ENCODE results near the gene ZNF507.
"Not testable (repeated sequence)": the region's sequence is repeated elsewhere in the genome, so short reads cannot be mapped to it uniquely, and the experiment has no call there.

Gene ZNF507

GRCh38 chr19:32367948-32368536 is 22.6 kb downstream of the ZNF507 start:
- no peak for TF ChIP-seq POLR2A (IDR thresholded peaks at IDR 0.05; ENCODE audit: low read depth, low read length)
- no peak for FAIRE-seq
- no peak for DNase-seq (ENCODE audit: insufficient read length, low spot score)

GRCh38 chr19:32368787-32369186 is 23.4 kb downstream of the ZNF507 start:
- FAIRE-seq = no peak

GRCh38 chr19:32372726-32373517 is 27.5 kb downstream of the ZNF507 start:
- TF ChIP-seq POLR2A (IDR thresholded peaks at IDR 0.05; ENCODE audit: low read depth, low read length) = no peak
- FAIRE-seq (no peak), DNase-seq (ENCODE audit: insufficient read length, low spot score) (no peak)

More at GRCh38 chr19:32368787-32369186, 23.4 kb downstream of the ZNF507 start:
- DNase-seq (ENCODE audit: insufficient read length, low spot score) = no peak
- no peak for TF ChIP-seq POLR2A (IDR thresholded peaks at IDR 0.05; ENCODE audit: low read depth, low read length)

GRCh38 chr19:32373585-32374295 is 28.3 kb downstream of the ZNF507 start:
- FAIRE-seq = peak; percentile 99
- DNase-seq (ENCODE audit: insufficient read length, low spot score) = peak; percentile 47
- TF ChIP-seq POLR2A (IDR thresholded peaks at IDR 0.05; ENCODE audit: low read depth, low read length) = no peak

- FAIRE-seq; DNase-seq (ENCODE audit: insufficient read length, low spot score): not testable (repeated sequence)
Observed at GRCh38 chr19:32374362-32374761, 29.0 kb downstream of the ZNF507 start.

- not testable (repeated sequence) for FAIRE-seq; DNase-seq (ENCODE audit: insufficient read length, low spot score)
Observed at GRCh38 chr19:32377088-32377487, 31.7 kb downstream of the ZNF507 start.

GRCh38 chr19:32380269-32380668 is 34.9 kb downstream of the ZNF507 start:
- TF ChIP-seq POLR2A (IDR thresholded peaks at IDR 0.05; ENCODE audit: low read depth, low read length) = no peak
- FAIRE-seq = no peak
- DNase-seq (ENCODE audit: insufficient read length, low spot score) = no peak

- peak; percentile 11 for FAIRE-seq
- DNase-seq (ENCODE audit: insufficient read length, low spot score) = peak; percentile 20
- TF ChIP-seq POLR2A (IDR thresholded peaks at IDR 0.05; ENCODE audit: low read depth, low read length) = no peak
Observed at GRCh38 chr19:32387701-32388392, 42.4 kb downstream of the ZNF507 start.

GRCh38 chr19:32388393-32388855 is 43.0 kb downstream of the ZNF507 start:
- DNase-seq (ENCODE audit: insufficient read length, low spot score) = no peak
- no peak for TF ChIP-seq POLR2A (IDR thresholded peaks at IDR 0.05; ENCODE audit: low read depth, low read length)
- no peak for FAIRE-seq

- DNase-seq (ENCODE audit: insufficient read length, low spot score) (no peak), FAIRE-seq (no peak)
- TF ChIP-seq POLR2A (IDR thresholded peaks at IDR 0.05; ENCODE audit: low read depth, low read length) = no peak
Observed at GRCh38 chr19:32392901-32393300, 47.5 kb downstream of the ZNF507 start.

GRCh38 chr19:32396046-32396652 is 50.7 kb downstream of the ZNF507 start:
- TF ChIP-seq POLR2A (IDR thresholded peaks at IDR 0.05; ENCODE audit: low read depth, low read length) = no peak
- FAIRE-seq (no peak), DNase-seq (ENCODE audit: insufficient read length, low spot score) (no peak)

- peak; percentile 49 for DNase-seq (ENCODE audit: insufficient read length, low spot score)
- no peak for TF ChIP-seq POLR2A (IDR thresholded peaks at IDR 0.05; ENCODE audit: low read depth, low read length)
Observed at GRCh38 chr19:32397671-32398101, 52.3 kb downstream of the ZNF507 start.

GRCh38 chr19:32401992-32402391 is 56.6 kb downstream of the ZNF507 start:
- FAIRE-seq (no peak), DNase-seq (ENCODE audit: insufficient read length, low spot score) (no peak)
- no peak for TF ChIP-seq POLR2A (IDR thresholded peaks at IDR 0.05; ENCODE audit: low read depth, low read length)

More at GRCh38 chr19:32397671-32398101, 52.3 kb downstream of the ZNF507 start:
- FAIRE-seq = peak; percentile 30

Measured in H54 (cell line).